ENCODE results near the gene ADRA2B.
"Not testable (repeated sequence)": the region's sequence is repeated elsewhere in the genome, so short reads cannot be mapped to it uniquely, and the experiment has no call there.

The ADRA2B gene

GRCh38 chr2:96116424-96116878 is at the start of gene ADRA2B:
TSS of gene ADRA2B (minus strand) at chr2:96116571. CDS start at chr2:96116149, 422 bp downstream.
- peak; percentile 55 for DNase-seq (ENCODE audit: low read depth, low spot score)

- DNase-seq (ENCODE audit: low read depth, low spot score), result no peak
These were observed 48.3 kb upstream of the ADRA2B start for GRCh38 chr2:96164459-96165184.

GRCh38 chr2:96163768-96164429 is 47.5 kb upstream of the ADRA2B start:
- peak; percentile 77 for DNase-seq (ENCODE audit: low read depth, low spot score)

GRCh38 chr2:96163415-96163767 is 47.0 kb upstream of the ADRA2B start:
- DNase-seq (ENCODE audit: low read depth, low spot score), result no peak

GRCh38 chr2:96161898-96162297 is 45.5 kb upstream of the ADRA2B start:
- no peak for DNase-seq (ENCODE audit: low read depth, low spot score)

- DNase-seq (ENCODE audit: low read depth, low spot score), result not testable (repeated sequence)
These were observed 44.0 kb upstream of the ADRA2B start for GRCh38 chr2:96160366-96160765.

- DNase-seq (ENCODE audit: low read depth, low spot score), result no peak
These were observed 42.9 kb upstream of the ADRA2B start for GRCh38 chr2:96159084-96159830.

- DNase-seq (ENCODE audit: low read depth, low spot score), result no peak
These were observed 42.2 kb upstream of the ADRA2B start for GRCh38 chr2:96158554-96158940.

- DNase-seq (ENCODE audit: low read depth, low spot score), result peak; percentile 90
These were observed 41.5 kb upstream of the ADRA2B start for GRCh38 chr2:96157649-96158553.

- DNase-seq (ENCODE audit: low read depth, low spot score), result no peak
These were observed 40.7 kb upstream of the ADRA2B start for GRCh38 chr2:96156926-96157648.

GRCh38 chr2:96156011-96156820 is 39.8 kb upstream of the ADRA2B start:
- DNase-seq (ENCODE audit: low read depth, low spot score), result no peak

GRCh38 chr2:96154506-96155380 is 38.4 kb upstream of the ADRA2B start:
- DNase-seq (ENCODE audit: low read depth, low spot score), result no peak

GRCh38 chr2:96153991-96154431 is 37.6 kb upstream of the ADRA2B start:
- DNase-seq (ENCODE audit: low read depth, low spot score), result no peak

GRCh38 chr2:96153291-96153713 is 36.9 kb upstream of the ADRA2B start:
- no peak for DNase-seq (ENCODE audit: low read depth, low spot score)

- DNase-seq (ENCODE audit: low read depth, low spot score), result no peak
These were observed 36.2 kb upstream of the ADRA2B start for GRCh38 chr2:96152304-96153161.

GRCh38 chr2:96151595-96152303 is 35.4 kb upstream of the ADRA2B start:
- no peak for DNase-seq (ENCODE audit: low read depth, low spot score)

Measured in activated naive CD8-positive, alpha-beta T cell treated with anti-CD3 and anti-CD28 coated beads, Interleukin-2, amount 50 U/mL, for 16 hours (primary cell).